ENCODE measurements around the gene DMRT3. TPM values are rescaled to one million over a fixed set of nuclear protein-coding genes. Genes with fewer than 3 reads are reported as not detected.

The DMRT3 gene
- total RNA-seq, 1 experiment from 2014 or later = not detected

DNA sequence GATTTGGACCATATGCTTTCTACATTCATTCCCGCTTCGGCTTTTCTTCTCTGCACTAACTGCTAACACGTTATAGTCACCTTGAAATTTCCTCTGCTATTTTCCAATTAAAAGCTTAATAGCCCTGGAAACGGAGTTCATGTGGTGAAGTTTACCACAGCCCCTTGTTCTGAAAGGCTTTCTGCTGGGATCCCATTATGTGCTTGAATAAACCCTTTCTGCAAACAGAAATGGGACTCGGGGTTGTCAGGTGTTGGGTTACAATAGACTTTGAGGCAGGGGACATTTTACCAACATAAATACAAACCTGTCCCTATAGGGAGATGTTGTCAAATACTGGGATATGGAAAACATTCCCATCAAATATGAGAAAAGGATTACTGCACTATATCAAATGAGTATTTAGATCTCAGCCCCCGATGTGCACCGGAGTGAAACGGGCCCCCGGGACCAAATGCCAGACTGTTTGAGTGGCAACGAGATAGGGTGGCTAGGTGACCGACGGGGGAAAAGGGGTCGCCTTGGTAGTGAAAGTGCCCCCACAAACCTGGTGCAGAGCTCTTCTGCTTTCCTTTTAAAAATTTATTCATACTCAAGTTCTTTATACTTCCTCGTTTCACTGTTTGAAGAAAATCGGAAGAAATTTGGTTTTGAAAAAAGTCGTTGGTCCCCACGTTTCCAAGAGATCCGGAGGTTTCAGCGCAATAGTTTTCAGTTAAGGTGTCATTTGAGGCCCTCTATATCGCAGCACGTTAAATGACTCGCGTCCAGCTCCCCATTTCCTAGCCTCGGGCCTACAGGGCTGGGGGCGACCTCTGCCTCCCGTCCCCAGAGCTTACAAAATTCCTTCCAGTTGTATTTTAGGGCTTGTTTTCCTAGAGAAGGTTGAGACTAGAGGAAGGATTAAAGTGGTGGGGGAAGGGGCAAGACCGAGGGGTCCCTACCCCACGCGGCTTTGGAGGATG lies 2.1 kb upstream of the DMRT3 start:
- TF ChIP-seq, protein P1, sequence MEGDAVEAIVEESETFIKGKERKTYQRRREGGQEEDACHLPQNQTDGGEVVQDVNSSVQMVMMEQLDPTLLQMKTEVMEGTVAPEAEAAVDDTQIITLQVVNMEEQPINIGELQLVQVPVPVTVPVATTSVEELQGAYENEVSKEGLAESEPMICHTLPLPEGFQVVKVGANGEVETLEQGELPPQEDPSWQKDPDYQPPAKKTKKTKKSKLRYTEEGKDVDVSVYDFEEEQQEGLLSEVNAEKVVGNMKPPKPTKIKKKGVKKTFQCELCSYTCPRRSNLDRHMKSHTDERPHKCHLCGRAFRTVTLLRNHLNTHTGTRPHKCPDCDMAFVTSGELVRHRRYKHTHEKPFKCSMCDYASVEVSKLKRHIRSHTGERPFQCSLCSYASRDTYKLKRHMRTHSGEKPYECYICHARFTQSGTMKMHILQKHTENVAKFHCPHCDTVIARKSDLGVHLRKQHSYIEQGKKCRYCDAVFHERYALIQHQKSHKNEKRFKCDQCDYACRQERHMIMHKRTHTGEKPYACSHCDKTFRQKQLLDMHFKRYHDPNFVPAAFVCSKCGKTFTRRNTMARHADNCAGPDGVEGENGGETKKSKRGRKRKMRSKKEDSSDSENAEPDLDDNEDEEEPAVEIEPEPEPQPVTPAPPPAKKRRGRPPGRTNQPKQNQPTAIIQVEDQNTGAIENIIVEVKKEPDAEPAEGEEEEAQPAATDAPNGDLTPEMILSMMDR (IDR thresholded peaks at IDR 0.05; ENCODE audit: insufficient read depth in 1 of 2, low read depth in 1 of 2, low read length in 1 of 2, severe bottlenecking in 1 of 2, unreplicated experiment in 1 of 2) = no peak
- no peak overlapping the region for H3K27ac Mint-ChIP-seq (ENCODE audit: unreplicated experiment)
- Histone ChIP-seq H3K4me1 (no peaks in the 10 kb centered on the region), H3K4me3 (ENCODE audit: low read depth, low read length) (no peak overlapping the region), H3K27me3 (replicated peaks; ENCODE audit: control insufficient read depth, insufficient read depth, low read length) (no peaks in the 10 kb centered on the region; the same call in 1 of the 2 replicates), H3K9me3 (no peaks in the 10 kb centered on the region), H3K36me3 (ENCODE audit: control insufficient read depth, insufficient read depth, low read length) (no peaks in the 10 kb centered on the region)
- no TSS peak for BruUV-seq (replicated peaks)
- H3K9me3 Mint-ChIP-seq (ENCODE audit: unreplicated experiment) = no peaks in the 10 kb centered on the region
- intact Hi-C loops (cut with micrococcal nuclease; ENCODE audit: unreplicated experiment) = no loop called here
- no peaks in the 10 kb centered on the region for H3K4me1 Mint-ChIP-seq (ENCODE audit: low read depth, unreplicated experiment)
- H3K36me3 Mint-ChIP-seq (ENCODE audit: insufficient read depth, unreplicated experiment) = no peaks in the 10 kb centered on the region
- no peak overlapping the region for H3K4me3 Mint-ChIP-seq (ENCODE audit: unreplicated experiment)
- no peak for DNase-seq
- ChIA-PET POLR2A (no interaction called here), CTCF (no interaction called here)
- H3K27me3 Mint-ChIP-seq (ENCODE audit: insufficient read depth, unreplicated experiment) = peaks cover 6% of the 10 kb centered on the region

GRCh38 chr9:974996-975739 lies 1.3 kb upstream of the DMRT3 start:
- TF ChIP-seq, protein P1 (IDR thresholded peaks at IDR 0.05; ENCODE audit: insufficient read depth in 1 of 2, low read depth in 1 of 2, low read length in 1 of 2, severe bottlenecking in 1 of 2, unreplicated experiment in 1 of 2) = no peak
- no peaks in the 10 kb centered on the region for H3K4me1 Mint-ChIP-seq (ENCODE audit: low read depth, unreplicated experiment)
- ChIA-PET POLR2A (no interaction called here), CTCF (no interaction called here)
- BruUV-seq (replicated peaks) = no TSS peak
- H3K36me3 ChIP-seq (ENCODE audit: control insufficient read depth, insufficient read depth, low read length) = no peaks in the 10 kb centered on the region
- H3K27me3 ChIP-seq (replicated peaks; ENCODE audit: control insufficient read depth, insufficient read depth, low read length) = no peaks in the 10 kb centered on the region; the same call in 1 of the 2 replicates
- H3K27me3 Mint-ChIP-seq (ENCODE audit: insufficient read depth, unreplicated experiment) = peaks cover 6% of the 10 kb centered on the region
- DNase-seq = no peak
- intact Hi-C loops (cut with micrococcal nuclease; ENCODE audit: unreplicated experiment) = no loop called here
- H3K4me1 ChIP-seq = no peaks in the 10 kb centered on the region
- H3K36me3 Mint-ChIP-seq (ENCODE audit: insufficient read depth, unreplicated experiment) = no peaks in the 10 kb centered on the region
- H3K4me3 ChIP-seq (ENCODE audit: low read depth, low read length) = no peak overlapping the region
- H3K27ac Mint-ChIP-seq (ENCODE audit: unreplicated experiment) = no peak overlapping the region
- no peaks in the 10 kb centered on the region for H3K9me3 Mint-ChIP-seq (ENCODE audit: unreplicated experiment)
- no peaks in the 10 kb centered on the region for H3K9me3 ChIP-seq
- peak overlapping the region; percentile 48 for H3K4me3 Mint-ChIP-seq (ENCODE audit: unreplicated experiment)

DNA sequence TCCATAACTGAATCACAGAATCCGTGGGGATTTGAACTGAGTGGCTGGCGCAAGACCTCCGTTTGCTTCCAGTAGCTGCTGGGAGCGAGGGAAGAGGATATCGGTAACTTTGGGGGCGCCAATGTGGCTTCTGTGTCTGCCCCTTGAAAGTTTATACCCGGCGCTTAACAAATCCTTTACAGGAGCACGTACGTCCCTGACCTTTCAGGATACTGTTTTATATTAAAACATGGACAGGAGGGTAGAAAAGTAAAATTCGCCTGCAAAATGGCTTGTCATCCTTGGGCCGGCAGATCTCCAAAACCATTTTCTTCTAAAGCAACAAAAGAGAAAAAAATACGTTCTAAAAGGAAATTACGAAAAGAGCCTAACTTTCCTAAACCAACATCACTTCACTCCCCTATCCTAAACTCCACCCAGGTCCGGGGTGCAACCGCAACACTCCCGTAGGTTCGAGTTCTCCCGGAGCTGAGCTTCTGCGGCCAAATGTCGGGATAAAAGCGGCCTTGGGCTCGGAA lies 656 bp upstream of the DMRT3 start:
- H3K36me3 ChIP-seq (ENCODE audit: control insufficient read depth, insufficient read depth, low read length) = no peaks in the 10 kb centered on the region
- H3K27me3 ChIP-seq (replicated peaks; ENCODE audit: control insufficient read depth, insufficient read depth, low read length) = no peaks in the 10 kb centered on the region; the same call in 1 of the 2 replicates
- no peak for DNase-seq
- TF ChIP-seq, protein P1 (IDR thresholded peaks at IDR 0.05; ENCODE audit: insufficient read depth in 1 of 2, low read depth in 1 of 2, low read length in 1 of 2, severe bottlenecking in 1 of 2, unreplicated experiment in 1 of 2) = no peak
- no peak overlapping the region for H3K4me3 ChIP-seq (ENCODE audit: low read depth, low read length)
- intact Hi-C loops (cut with micrococcal nuclease; ENCODE audit: unreplicated experiment) = loop anchor here (1.0 kb wide), 1 partner anchor 23 kb away; no protein-coding TSS in a partner anchor
- no TSS peak for BruUV-seq (replicated peaks)
- H3K36me3 Mint-ChIP-seq (ENCODE audit: insufficient read depth, unreplicated experiment) = no peaks in the 10 kb centered on the region
- H3K4me1 ChIP-seq = no peaks in the 10 kb centered on the region
- peaks cover 10% of the 10 kb centered on the region for H3K27me3 Mint-ChIP-seq (ENCODE audit: insufficient read depth, unreplicated experiment)
- peak overlapping the region; percentile 48 for H3K4me3 Mint-ChIP-seq (ENCODE audit: unreplicated experiment)
- POLR2A ChIA-PET = no interaction called here
- no peaks in the 10 kb centered on the region for H3K4me1 Mint-ChIP-seq (ENCODE audit: low read depth, unreplicated experiment)
- H3K9me3 Mint-ChIP-seq (ENCODE audit: unreplicated experiment) = no peaks in the 10 kb centered on the region
- no peak overlapping the region for H3K27ac Mint-ChIP-seq (ENCODE audit: unreplicated experiment)
- CTCF ChIA-PET = no interaction called here
- no peaks in the 10 kb centered on the region for H3K9me3 ChIP-seq

All from Caco-2 (cell line).